ENCODE results near the gene ZFAND6.

Gene ZFAND6

DNA sequence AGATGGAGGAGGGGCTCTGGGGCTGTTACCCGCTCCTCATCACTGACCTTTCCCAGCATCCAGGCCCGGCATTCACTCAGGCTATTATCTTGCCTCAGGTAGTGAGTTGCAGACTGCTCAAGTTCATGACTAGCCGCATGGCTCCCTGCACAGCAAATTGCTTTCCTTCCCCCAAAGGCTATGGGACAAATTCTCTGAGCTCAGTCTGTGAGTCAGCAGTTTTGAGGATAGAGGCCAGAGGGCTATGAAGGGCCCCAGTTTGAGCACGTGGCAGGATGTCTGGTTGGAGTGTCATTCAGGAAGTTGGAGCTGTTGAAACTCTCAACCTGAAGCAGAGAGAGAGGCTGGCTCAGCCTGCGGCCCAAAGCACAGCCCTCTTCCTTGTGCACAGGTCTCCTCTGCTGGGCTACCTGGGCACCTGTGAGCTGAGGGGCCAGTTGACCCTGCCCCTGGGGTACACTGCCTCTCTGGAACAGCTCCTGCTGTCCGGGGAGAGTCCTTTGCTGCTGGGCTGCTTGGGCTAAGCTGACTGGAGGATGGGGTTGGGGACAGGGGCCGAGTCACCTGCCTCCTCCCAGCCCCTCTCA, 101.2 kb downstream of the ZFAND6 start:
- no peaks in the 10 kb centered on the region for H3K9me3 ChIP-seq
- no peak overlapping the region for H3K9ac ChIP-seq
- TF ChIP-seq Cebpa-rat (IDR thresholded peaks at IDR 0.05), result no peak
- H3K27ac ChIP-seq, result peak overlapping the region; percentile 78
- peaks cover 56% of the 10 kb centered on the region for H3K4me1 ChIP-seq
- H3K27me3 ChIP-seq, result no peaks in the 10 kb centered on the region
- H3K4me3 ChIP-seq, result no peak overlapping the region
- H3K36me3 ChIP-seq, result peaks cover 34% of the 10 kb centered on the region
- no peaks in the 10 kb centered on the region for H4K20me1 ChIP-seq
- H3K4me2 ChIP-seq, result peak overlapping the region; percentile 66

DNA sequence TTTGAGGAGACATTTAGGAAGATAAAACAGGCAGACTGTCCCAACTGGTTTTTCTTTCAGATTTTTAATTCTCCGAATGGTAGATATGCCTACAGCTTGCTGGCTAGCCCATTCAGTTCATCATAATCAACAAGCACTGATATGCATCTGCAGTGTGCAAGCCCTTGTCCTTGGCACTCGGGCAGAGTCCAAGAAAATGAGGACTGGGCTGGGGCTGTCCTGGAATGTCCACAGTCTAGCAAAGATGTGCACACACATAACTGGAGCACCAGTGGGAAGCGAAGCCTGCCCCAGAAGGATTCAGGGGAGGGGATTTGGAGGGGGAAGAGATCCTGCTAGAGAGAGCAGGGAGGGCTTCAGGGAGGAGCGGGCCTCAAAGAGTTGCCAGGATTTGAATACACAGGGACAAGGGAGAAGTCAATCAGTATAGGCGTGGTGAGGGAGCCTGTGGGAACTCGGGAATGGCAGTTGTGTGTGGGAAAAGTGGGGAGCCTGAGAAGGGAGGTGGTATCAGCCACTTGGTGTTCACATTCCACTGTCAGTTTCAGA, 102.1 kb downstream of the ZFAND6 start:
- Histone ChIP-seq H3K4me3 (no peak overlapping the region), H3K36me3 (peaks cover 34% of the 10 kb centered on the region), H3K27me3 (no peaks in the 10 kb centered on the region), H3K9ac (no peak overlapping the region), H3K4me2 (0 out of 2 replicates have a peak overlapping the region, but pooled peaks have one; percentile 66), H4K20me1 (no peaks in the 10 kb centered on the region), H3K9me3 (no peaks in the 10 kb centered on the region), H3K4me1 (peaks cover 56% of the 10 kb centered on the region), H3K27ac (no peak overlapping the region)
- TF ChIP-seq Cebpa-rat (IDR thresholded peaks at IDR 0.05), result no peak

- H4K20me1 ChIP-seq, result no peaks in the 10 kb centered on the region
- H3K27me3 ChIP-seq, result no peaks in the 10 kb centered on the region
- peaks cover 34% of the 10 kb centered on the region for H3K36me3 ChIP-seq
- no peak for TF ChIP-seq Cebpa-rat (IDR thresholded peaks at IDR 0.05)
- H3K4me2 ChIP-seq, result no peak overlapping the region
- H3K4me3 ChIP-seq, result no peak overlapping the region
- H3K27ac ChIP-seq, result no peak overlapping the region
- no peaks in the 10 kb centered on the region for H3K9me3 ChIP-seq
- no peak overlapping the region for H3K9ac ChIP-seq
- peaks cover 50% of the 10 kb centered on the region for H3K4me1 ChIP-seq
These were observed 102.6 kb downstream of the ZFAND6 start for GRCh38 chr15:80162059-80162554.

DNA sequence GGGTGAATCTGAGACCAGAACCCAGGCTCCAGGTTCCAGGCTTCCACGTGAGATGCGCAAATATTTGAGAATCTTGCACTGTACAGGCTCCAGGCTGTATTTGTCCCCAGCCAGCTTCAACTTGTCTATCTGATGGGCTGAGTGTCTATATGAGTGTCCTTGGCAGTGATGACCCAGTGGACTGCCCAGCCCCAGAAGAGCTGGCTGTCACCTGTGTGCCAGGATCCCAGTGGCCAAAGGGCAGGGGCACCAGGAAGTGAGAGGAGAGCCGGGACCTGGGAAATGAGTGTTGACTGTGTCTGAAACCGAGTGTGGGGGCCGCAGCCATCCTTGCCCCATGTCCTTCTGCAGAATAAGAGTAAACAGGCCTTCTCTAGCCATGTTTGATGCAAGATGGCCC, 103.7 kb downstream of the ZFAND6 start:
- H3K4me3 ChIP-seq, result no peak overlapping the region
- H3K27me3 ChIP-seq, result no peaks in the 10 kb centered on the region
- no peak overlapping the region for H3K4me2 ChIP-seq
- peaks cover 38% of the 10 kb centered on the region for H3K36me3 ChIP-seq
- H3K9me3 ChIP-seq, result no peaks in the 10 kb centered on the region
- no peak overlapping the region for H3K9ac ChIP-seq
- H4K20me1 ChIP-seq, result no peaks in the 10 kb centered on the region
- peaks cover 39% of the 10 kb centered on the region for H3K4me1 ChIP-seq
- TF ChIP-seq Cebpa-rat (IDR thresholded peaks at IDR 0.05), result no peak
- no peak overlapping the region for H3K27ac ChIP-seq

DNA sequence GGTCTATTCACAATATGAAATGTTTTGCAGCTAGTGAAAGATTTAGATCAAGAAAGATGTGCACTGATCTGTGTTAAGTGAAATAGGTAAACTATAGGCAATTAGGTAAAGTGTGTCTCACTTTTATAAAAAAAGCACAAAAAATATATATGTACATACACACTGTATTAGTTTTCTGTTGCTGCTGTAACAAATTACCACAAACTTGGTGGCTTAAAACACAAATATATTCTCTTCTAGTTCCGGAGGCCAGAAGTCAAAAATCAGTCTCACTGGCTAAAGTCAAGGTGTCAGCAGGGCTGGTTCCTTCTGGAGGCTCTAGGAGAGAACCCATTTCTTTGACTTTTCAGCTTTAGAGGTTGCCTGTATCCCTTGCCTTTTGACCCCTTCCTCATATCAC, 104.4 kb downstream of the ZFAND6 start:
- Histone ChIP-seq H3K36me3 (peaks cover 42% of the 10 kb centered on the region), H3K27ac (no peak overlapping the region), H3K4me1 (peaks cover 33% of the 10 kb centered on the region), H3K9me3 (no peaks in the 10 kb centered on the region), H3K4me2 (no peak overlapping the region; the same call in 1 of the 2 replicates), H3K9ac (no peak overlapping the region), H3K4me3 (no peak overlapping the region), H3K27me3 (no peaks in the 10 kb centered on the region), H4K20me1 (no peaks in the 10 kb centered on the region)
- TF ChIP-seq Cebpa-rat (IDR thresholded peaks at IDR 0.05), result no peak

DNA sequence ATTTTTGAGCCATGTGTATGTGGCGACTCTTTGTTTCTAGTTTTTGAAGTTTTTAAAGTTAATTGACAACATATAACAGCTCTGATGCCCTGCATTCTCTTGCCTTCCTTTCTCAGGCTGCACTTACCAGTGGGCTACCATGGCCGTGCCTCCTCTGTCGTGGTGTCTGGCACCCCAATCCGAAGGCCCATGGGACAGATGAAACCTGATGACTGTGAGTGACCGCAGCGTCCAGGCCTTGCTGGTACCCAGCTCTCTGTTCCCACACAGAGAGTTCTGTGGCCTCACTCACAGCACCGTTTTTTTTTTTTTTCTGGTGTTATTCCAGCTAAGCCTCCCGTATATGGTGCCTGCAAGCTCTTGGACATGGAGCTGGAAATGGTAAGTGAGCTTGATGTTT, 108.5 kb downstream of the ZFAND6 start:
- H3K27ac ChIP-seq, result no peak overlapping the region
- no peak for TF ChIP-seq Cebpa-rat (IDR thresholded peaks at IDR 0.05)
- no peak overlapping the region for H3K4me3 ChIP-seq
- H3K4me2 ChIP-seq, result no peak overlapping the region
- no peaks in the 10 kb centered on the region for H3K27me3 ChIP-seq
- H3K9me3 ChIP-seq, result no peaks in the 10 kb centered on the region
- no peak overlapping the region for H3K9ac ChIP-seq
- H3K36me3 ChIP-seq, result peaks cover 31% of the 10 kb centered on the region
- no peaks in the 10 kb centered on the region for H4K20me1 ChIP-seq
- H3K4me1 ChIP-seq, result peaks cover 9% of the 10 kb centered on the region

- no peaks in the 10 kb centered on the region for H3K9me3 ChIP-seq
- no peak overlapping the region for H3K4me2 ChIP-seq
- H3K9ac ChIP-seq, result no peak overlapping the region
- H3K27ac ChIP-seq, result no peak overlapping the region
- peaks cover 9% of the 10 kb centered on the region for H3K4me1 ChIP-seq
- no peak overlapping the region for H3K4me3 ChIP-seq
- no peaks in the 10 kb centered on the region for H4K20me1 ChIP-seq
- no peaks in the 10 kb centered on the region for H3K27me3 ChIP-seq
- peaks cover 29% of the 10 kb centered on the region for H3K36me3 ChIP-seq
- no peak for TF ChIP-seq Cebpa-rat (IDR thresholded peaks at IDR 0.05)
These were observed 108.9 kb downstream of the ZFAND6 start for GRCh38 chr15:80168421-80168820.

GRCh38 chr15:80169768-80170357, 110.4 kb downstream of the ZFAND6 start:
- no peak for TF ChIP-seq Cebpa-rat (IDR thresholded peaks at IDR 0.05)
- no peaks in the 10 kb centered on the region for H4K20me1 ChIP-seq

GRCh38 chr15:80170596-80170995, 111.1 kb downstream of the ZFAND6 start:
- H4K20me1 ChIP-seq, result no peaks in the 10 kb centered on the region
- no peaks in the 10 kb centered on the region for H3K27me3 ChIP-seq
- H3K4me2 ChIP-seq, result no peak overlapping the region
- H3K9ac ChIP-seq, result no peak overlapping the region
- no peak overlapping the region for H3K4me3 ChIP-seq
- H3K9me3 ChIP-seq, result no peaks in the 10 kb centered on the region
- TF ChIP-seq Cebpa-rat (IDR thresholded peaks at IDR 0.05), result no peak
- H3K27ac ChIP-seq, result no peak overlapping the region
- no peaks in the 10 kb centered on the region for H3K4me1 ChIP-seq
- peaks cover 42% of the 10 kb centered on the region for H3K36me3 ChIP-seq

More at GRCh38 chr15:80169768-80170357, 110.4 kb downstream of the ZFAND6 start:
- H3K27ac ChIP-seq, result no peak overlapping the region
- H3K4me3 ChIP-seq, result no peak overlapping the region
- H3K27me3 ChIP-seq, result no peaks in the 10 kb centered on the region
- H3K36me3 ChIP-seq, result peaks cover 36% of the 10 kb centered on the region
- no peak overlapping the region for H3K9ac ChIP-seq
- no peak overlapping the region for H3K4me2 ChIP-seq
- no peaks in the 10 kb centered on the region for H3K4me1 ChIP-seq
- H3K9me3 ChIP-seq, result no peaks in the 10 kb centered on the region

DNA sequence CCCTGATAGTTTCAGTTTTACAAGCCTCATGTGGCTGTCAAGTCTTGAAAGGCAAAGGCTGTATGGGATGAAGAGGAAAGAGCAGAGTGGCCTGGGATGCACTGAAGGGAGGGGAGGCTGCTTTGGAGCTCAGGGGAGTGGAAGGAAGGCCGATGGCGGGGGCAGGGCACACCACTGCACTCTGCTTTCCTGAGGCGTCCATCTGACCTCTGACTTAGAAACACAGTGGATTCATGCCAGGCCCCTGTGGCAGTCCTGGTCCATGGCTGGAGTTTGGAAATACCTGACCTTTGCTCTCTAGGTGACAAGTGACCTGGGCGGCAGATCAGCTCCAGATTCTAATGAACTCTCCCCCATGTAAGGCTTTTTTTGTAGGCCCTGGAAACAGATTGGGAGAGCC, 112.3 kb downstream of the ZFAND6 start:
- H3K36me3 ChIP-seq, result peaks cover 45% of the 10 kb centered on the region
- H3K4me1 ChIP-seq, result no peaks in the 10 kb centered on the region
- H3K27me3 ChIP-seq, result no peaks in the 10 kb centered on the region
- H3K4me2 ChIP-seq, result no peak overlapping the region
- H3K27ac ChIP-seq, result no peak overlapping the region
- no peaks in the 10 kb centered on the region for H3K9me3 ChIP-seq
- H3K9ac ChIP-seq, result no peak overlapping the region
- H4K20me1 ChIP-seq, result no peaks in the 10 kb centered on the region
- TF ChIP-seq Cebpa-rat (IDR thresholded peaks at IDR 0.05), result no peak
- no peak overlapping the region for H3K4me3 ChIP-seq

Data from BLaER1 (cell line).